Measurements from ENCODE around the gene HSPA12A. TPM values are rescaled to one million over a fixed set of nuclear protein-coding genes. Genes with fewer than 3 reads are reported as not detected.

HSPA12A gene
- total RNA-seq, 1 experiment from 2014 or later = 9.0 TPM

DNA sequence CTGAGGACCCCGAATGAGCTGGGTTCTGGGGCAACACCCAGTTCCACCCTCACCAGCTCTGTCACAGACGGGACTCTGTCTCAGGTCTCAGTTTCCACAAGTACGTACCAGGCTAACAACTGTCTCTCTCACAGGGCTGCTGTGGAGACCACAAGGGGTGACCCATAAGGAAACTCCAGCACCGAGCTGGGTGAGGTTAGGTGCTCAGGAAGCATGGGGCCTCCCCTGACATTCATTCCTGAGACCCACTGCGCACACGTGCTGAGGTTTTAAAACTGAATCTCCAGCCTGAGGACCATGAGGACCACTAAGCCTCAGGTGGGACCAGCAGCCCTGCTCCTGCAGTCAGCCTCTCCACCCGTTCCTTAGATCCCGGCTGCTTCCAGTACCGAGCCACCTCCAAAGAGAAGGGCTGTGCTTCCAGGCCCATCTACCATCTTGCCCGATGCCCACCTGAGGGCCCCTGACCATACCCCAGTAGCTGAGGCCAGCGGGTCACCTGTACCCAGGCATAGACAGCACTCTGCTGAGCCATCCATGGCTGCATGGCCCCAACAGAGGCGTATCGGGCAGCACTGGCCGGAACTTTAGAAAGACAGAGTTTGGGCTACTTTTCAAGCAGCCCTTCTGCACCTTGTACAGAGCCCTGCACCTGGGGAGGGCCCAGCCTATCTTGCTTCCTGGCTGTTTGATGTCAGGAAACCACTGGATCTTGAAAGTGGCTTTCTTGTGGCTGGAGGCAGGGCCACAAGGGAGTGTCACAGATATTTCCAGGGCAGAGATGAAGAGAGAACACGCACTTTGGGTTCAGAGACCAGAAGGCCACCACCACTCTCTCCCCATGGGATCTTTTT lies 18.7 kb downstream of the HSPA12A start:
- Histone ChIP-seq H3K27me3 (replicated peaks) (no peaks in the 10 kb centered on the region), H3K9me3 (replicated peaks) (no peaks in the 10 kb centered on the region), H3K27ac (no peak overlapping the region), H3K4me1 (replicated peaks) (peaks cover 44% of the 10 kb centered on the region), H3K36me3 (no peaks in the 10 kb centered on the region; the same call in 1 of the 2 replicates), H3K4me3 (no peak overlapping the region)
- no peak for DNase-seq (ENCODE audit: low read depth in 1 of 2, low spot score in 2 of 2)

GRCh38 chr10:116722736-116723427 lies 19.5 kb downstream of the HSPA12A start:
- no peak overlapping the region for H3K4me3 ChIP-seq
- no peaks in the 10 kb centered on the region; the same call in 1 of the 2 replicates for H3K36me3 ChIP-seq
- no peak for DNase-seq (ENCODE audit: low read depth in 1 of 2, low spot score in 2 of 2)
- no peaks in the 10 kb centered on the region for H3K27me3 ChIP-seq (replicated peaks)
- peaks cover 44% of the 10 kb centered on the region for H3K4me1 ChIP-seq (replicated peaks)
- peak overlapping the region; percentile 44 for H3K27ac ChIP-seq
- no peaks in the 10 kb centered on the region for H3K9me3 ChIP-seq (replicated peaks)

DNA sequence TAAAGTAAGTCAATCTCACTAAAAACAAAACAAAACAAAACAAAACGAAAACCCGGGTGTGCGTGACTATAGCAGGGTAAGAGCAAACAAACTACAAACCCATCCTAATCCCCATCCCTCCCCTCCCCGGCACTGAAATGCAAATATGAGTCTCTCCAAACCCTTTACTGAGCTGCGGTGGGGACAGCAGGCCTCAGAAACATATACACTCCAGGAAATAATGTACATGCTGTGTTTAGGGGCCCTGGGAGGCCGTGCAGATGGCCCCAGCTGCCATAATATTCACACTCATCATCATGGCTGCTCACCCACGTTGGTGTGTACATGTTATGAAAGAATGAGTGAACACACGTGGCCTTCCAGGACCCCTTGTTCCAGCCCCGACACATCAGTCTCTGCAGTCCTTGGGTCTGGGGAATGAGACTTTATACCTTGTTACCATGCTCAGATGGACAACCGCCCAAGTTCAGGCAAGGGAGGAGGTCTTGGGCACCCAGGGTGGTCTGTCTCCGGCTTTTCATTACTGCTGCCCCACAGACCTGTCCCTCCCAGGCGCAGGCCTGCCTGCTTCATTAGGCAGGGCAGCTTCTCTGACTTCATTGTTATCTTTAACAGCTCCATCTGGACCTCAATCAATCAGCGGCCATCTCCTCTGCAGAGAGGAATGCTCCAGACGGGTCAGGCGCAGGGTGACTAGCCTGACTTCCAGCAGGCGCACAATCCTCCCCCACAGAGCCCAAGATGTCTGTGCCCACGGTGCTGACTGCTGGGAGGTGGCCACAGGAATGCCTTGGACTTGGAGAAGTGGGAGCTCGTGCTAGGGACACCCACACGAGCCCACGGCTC lies 20.6 kb downstream of the HSPA12A start:
- Histone ChIP-seq H3K27ac (peak overlapping the region; percentile 75), H3K4me1 (replicated peaks) (peaks cover 44% of the 10 kb centered on the region), H3K4me3 (no peak overlapping the region), H3K9me3 (replicated peaks) (no peaks in the 10 kb centered on the region), H3K36me3 (no peaks in the 10 kb centered on the region), H3K27me3 (replicated peaks) (no peaks in the 10 kb centered on the region)
- DNase-seq (ENCODE audit: low read depth in 1 of 2, low spot score in 2 of 2) = peak; percentile 81 to 83

- H3K9me3 ChIP-seq (replicated peaks) = no peaks in the 10 kb centered on the region
- no peaks in the 10 kb centered on the region for H3K27me3 ChIP-seq (replicated peaks)
- DNase-seq (ENCODE audit: low read depth in 1 of 2, low spot score in 2 of 2) = peak in 1 of 2 experiments; percentile 31
- peak overlapping the region; percentile 75 for H3K27ac ChIP-seq
- H3K4me1 ChIP-seq (replicated peaks) = peaks cover 44% of the 10 kb centered on the region
- no peaks in the 10 kb centered on the region for H3K36me3 ChIP-seq
- H3K4me3 ChIP-seq = no peak overlapping the region
Observed at GRCh38 chr10:116720668-116721546, 21.5 kb downstream of the HSPA12A start.

GRCh38 chr10:116720241-116720643 lies 22.1 kb downstream of the HSPA12A start:
- Histone ChIP-seq H3K27me3 (replicated peaks) (no peaks in the 10 kb centered on the region), H3K27ac (no peak overlapping the region), H3K4me3 (no peak overlapping the region), H3K36me3 (no peaks in the 10 kb centered on the region), H3K4me1 (replicated peaks) (peaks cover 44% of the 10 kb centered on the region), H3K9me3 (replicated peaks) (no peaks in the 10 kb centered on the region)
- peak in 1 of 2 experiments; percentile 24 for DNase-seq (ENCODE audit: low read depth in 1 of 2, low spot score in 2 of 2)

- peaks cover 44% of the 10 kb centered on the region for H3K4me1 ChIP-seq (replicated peaks)
- H3K4me3 ChIP-seq = no peak overlapping the region
- H3K27me3 ChIP-seq (replicated peaks) = no peaks in the 10 kb centered on the region
- no peak overlapping the region for H3K27ac ChIP-seq
- H3K9me3 ChIP-seq (replicated peaks) = no peaks in the 10 kb centered on the region
- no peak for DNase-seq (ENCODE audit: low read depth in 1 of 2, low spot score in 2 of 2)
- no peaks in the 10 kb centered on the region for H3K36me3 ChIP-seq
Observed at GRCh38 chr10:116719804-116720203, 22.6 kb downstream of the HSPA12A start.

DNA sequence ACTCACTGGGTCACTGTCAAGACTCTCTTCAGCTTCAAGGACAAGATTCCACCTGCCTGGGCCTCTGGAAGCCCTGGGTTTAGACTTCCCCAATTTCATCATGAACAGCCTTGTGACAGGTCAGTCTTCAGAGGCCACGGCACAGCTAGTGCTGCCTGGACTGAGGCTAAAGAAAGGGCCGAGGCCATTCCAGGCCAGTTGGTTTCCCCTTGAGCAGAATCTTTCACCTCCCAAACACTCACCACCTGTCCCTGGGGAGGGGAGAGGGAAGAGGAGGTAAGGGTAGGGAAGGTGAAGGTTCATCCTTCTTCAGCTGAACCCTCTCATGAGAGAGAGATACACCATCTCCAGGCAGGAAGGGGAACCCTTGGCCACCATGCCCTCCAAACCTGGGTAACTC lies 24.3 kb downstream of the HSPA12A start:
- H3K4me1 ChIP-seq (replicated peaks) = peaks cover 37% of the 10 kb centered on the region
- no peaks in the 10 kb centered on the region for H3K27me3 ChIP-seq (replicated peaks)
- H3K36me3 ChIP-seq = no peaks in the 10 kb centered on the region
- no peak for DNase-seq (ENCODE audit: low read depth in 1 of 2, low spot score in 2 of 2)
- no peak overlapping the region for H3K27ac ChIP-seq
- H3K9me3 ChIP-seq (replicated peaks) = no peaks in the 10 kb centered on the region
- no peak overlapping the region for H3K4me3 ChIP-seq

GRCh38 chr10:116716381-116716780 lies 26.0 kb downstream of the HSPA12A start:
- no peak for DNase-seq (ENCODE audit: low read depth in 1 of 2, low spot score in 2 of 2)
- Histone ChIP-seq H3K4me3 (no peak overlapping the region), H3K4me1 (replicated peaks) (peaks cover 20% of the 10 kb centered on the region), H3K27ac (no peak overlapping the region), H3K27me3 (replicated peaks) (no peaks in the 10 kb centered on the region), H3K36me3 (no peaks in the 10 kb centered on the region), H3K9me3 (replicated peaks) (no peaks in the 10 kb centered on the region)

DNA sequence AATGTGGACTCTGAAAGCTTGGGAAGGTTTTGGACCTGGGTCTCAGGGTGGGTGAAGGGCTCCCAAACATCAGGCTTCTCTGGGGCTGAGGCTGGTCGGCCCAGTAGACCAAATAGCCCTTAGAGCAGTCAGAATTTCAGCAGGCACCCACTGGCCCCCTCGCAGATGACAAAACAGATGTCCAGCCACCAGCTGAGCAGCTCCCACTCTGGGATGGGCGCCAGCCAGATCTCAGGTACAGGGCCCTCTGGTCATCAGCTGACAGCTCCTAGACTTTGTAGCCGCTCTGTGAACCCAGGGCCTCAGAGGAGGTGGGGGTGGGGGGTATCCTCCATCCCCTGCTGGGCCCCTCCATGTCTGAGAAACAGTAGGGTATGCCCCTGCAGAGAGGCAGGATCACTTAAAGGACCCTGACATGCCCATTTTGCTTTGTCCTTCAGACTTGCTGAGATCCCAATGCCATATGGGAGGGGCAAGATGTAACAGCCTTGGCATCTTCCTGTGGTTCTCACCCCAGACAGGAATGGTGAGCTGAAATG lies 26.5 kb downstream of the HSPA12A start:
- DNase-seq (ENCODE audit: low read depth in 1 of 2, low spot score in 2 of 2) = no peak
- H3K27me3 ChIP-seq (replicated peaks) = no peaks in the 10 kb centered on the region
- no peaks in the 10 kb centered on the region for H3K9me3 ChIP-seq (replicated peaks)
- no peaks in the 10 kb centered on the region for H3K36me3 ChIP-seq
- H3K4me1 ChIP-seq (replicated peaks) = peaks cover 16% of the 10 kb centered on the region
- H3K4me3 ChIP-seq = no peak overlapping the region
- no peak overlapping the region for H3K27ac ChIP-seq

- no peak overlapping the region for H3K4me3 ChIP-seq
- no peak for DNase-seq (ENCODE audit: low read depth in 1 of 2, low spot score in 2 of 2)
- no peaks in the 10 kb centered on the region for H3K9me3 ChIP-seq (replicated peaks)
- H3K27me3 ChIP-seq (replicated peaks) = no peaks in the 10 kb centered on the region
- H3K27ac ChIP-seq = no peak overlapping the region
- peaks cover 10% of the 10 kb centered on the region for H3K4me1 ChIP-seq (replicated peaks)
- no peaks in the 10 kb centered on the region for H3K36me3 ChIP-seq
Observed at GRCh38 chr10:116715341-116715740, 27.0 kb downstream of the HSPA12A start.

- H3K9me3 ChIP-seq (replicated peaks) = no peaks in the 10 kb centered on the region
- no peak for DNase-seq (ENCODE audit: low read depth in 1 of 2, low spot score in 2 of 2)
- H3K4me3 ChIP-seq = no peak overlapping the region
- no peaks in the 10 kb centered on the region for H3K4me1 ChIP-seq (replicated peaks)
- H3K27me3 ChIP-seq (replicated peaks) = no peaks in the 10 kb centered on the region
- no peaks in the 10 kb centered on the region for H3K36me3 ChIP-seq
- no peak overlapping the region for H3K27ac ChIP-seq
Observed at GRCh38 chr10:116713846-116714245, 28.5 kb downstream of the HSPA12A start.

DNA sequence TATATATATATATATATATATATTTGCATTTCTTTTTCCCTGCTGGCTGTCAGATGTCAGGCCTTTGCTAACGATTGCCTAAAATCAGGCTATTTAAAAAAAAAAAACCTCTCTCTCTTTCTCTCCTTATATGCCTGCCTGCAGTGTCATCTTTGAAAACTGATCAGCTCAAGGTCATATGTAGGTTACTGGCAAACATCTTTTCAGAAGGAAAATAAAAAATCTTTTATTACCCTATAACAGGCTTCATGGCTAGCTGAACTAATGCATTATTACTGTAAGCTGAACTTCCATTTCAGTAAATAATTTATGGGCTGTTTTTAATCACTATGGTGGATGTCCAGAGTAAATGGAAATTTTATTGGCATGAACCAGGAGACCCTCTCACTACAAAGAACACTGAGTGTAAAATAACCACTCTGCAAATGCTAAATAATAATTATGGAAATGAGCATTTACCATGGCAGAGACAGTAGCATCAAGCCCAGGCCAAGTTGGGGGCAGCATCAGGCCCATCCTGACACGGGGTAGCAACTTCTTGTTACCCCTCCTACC lies 29.3 kb downstream of the HSPA12A start:
- H3K27ac ChIP-seq = no peak overlapping the region
- DNase-seq (ENCODE audit: low read depth in 1 of 2, low spot score in 2 of 2) = no peak
- no peaks in the 10 kb centered on the region for H3K36me3 ChIP-seq

More for the DNA sequence above, 29.3 kb downstream of the HSPA12A start:
- no peak overlapping the region for H3K4me3 ChIP-seq
- no peaks in the 10 kb centered on the region for H3K4me1 ChIP-seq (replicated peaks)
- no peaks in the 10 kb centered on the region for H3K27me3 ChIP-seq (replicated peaks)
- no peaks in the 10 kb centered on the region for H3K9me3 ChIP-seq (replicated peaks)
